Ureter (tissue), 1 donor: ENCODE measurements around the gene HBQ1. TPM values are rescaled to one million over a fixed set of nuclear protein-coding genes. Genes with fewer than 3 reads are reported as not detected.
"Not testable (repeated sequence)": the region's sequence is repeated elsewhere in the genome, so short reads cannot be mapped to it uniquely, and the experiment has no call there.

Source experiments
- DNase-seq: peaks from one replicate; pipeline ENCODE4 v3.0.0-alpha.2; 2020; ENCODE audit warnings: low spot score
- total RNA-seq: library from RNA; stranded (reverse); gene quantifications from one replicate; pipeline ENCODE4 v1.2.4, GENCODE V29; 2023
- donor health status: DM: yes; HTN: yes; CAD: no.

The HBQ1 gene
- total RNA-seq, 1 donor from 2014 or later: not detected

DNA sequence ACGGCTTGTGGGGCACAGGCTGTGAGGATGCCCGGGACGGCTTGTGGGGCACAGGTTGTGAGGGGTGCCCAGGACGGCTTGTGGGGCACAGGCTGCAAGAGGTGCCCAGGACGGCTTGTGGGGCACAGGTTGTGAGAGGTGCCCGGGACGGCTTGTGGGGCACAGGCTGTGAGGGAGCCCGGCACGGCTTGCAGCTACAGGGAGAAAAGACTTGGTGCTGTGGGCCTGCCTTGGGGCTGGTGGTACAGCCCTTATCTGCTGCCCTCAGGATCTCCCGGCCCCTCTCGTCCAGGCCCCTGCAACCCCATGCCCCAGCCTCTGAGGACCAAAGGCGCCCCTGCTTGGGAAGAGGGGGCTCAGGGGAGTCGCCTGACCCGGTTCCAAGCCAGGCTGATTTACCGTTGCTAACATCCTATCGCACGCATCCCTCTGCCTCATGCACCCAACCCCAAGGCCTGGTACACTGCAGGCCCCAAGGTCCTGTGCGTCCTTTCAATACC lies 19.5 kb upstream of the HBQ1 start:
- no peak for DNase-seq

DNA sequence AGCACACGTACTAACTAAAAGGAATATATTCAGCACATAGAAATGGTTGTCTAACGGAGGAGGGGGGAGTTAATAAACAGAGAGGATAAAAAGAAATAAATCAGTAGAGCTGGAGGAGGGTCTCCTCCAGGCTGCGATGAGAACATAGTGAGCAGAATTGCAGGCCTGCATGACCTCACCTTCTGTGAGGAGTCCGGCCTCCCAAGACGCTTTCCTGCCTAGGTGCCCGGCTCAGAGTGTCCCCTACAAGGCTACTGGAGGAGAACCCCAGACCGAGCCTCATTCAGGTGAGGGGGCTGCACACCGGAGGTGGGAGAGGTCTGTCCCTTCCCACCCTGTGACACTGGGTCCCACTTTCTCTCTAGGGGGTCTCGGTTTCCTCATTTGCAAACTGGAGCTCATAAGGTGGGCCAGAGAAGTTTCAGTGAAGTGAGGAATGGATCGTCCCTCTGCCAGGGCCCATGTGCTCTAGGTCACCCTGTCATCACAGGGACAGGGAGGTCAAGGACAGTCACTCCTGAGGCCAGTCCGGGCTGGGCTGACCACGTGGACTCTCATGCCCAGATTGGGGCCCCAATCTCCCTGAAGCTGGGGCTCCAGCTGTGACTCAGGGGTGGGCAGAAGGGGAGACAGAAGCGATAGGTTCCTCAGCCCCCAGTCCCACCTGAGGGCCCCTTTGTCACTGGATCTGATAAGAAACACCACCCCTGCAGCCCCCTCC lies 17.8 kb upstream of the HBQ1 start:
- DNase-seq: no peak

DNA sequence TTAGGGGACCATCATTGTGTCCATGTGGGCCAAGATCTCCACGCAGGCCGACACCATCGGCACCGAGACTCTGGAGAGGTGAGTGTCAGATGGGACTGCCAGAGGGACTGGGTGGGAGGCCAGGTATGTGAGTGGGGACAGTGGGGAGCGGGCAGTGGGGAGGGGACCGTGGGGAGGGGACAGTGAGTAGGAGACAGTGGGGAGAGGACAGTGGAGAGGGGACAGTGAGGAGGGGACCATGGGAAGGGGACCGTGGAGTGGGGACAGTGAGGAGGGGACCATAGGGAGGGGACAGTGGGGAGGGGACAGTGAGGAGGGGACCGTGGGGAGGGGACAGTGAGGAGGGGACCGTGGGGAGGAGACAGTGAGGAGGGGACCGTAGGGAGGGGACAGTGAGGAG lies 17.1 kb upstream of the HBQ1 start:
- DNase-seq: not testable (repeated sequence)

DNA sequence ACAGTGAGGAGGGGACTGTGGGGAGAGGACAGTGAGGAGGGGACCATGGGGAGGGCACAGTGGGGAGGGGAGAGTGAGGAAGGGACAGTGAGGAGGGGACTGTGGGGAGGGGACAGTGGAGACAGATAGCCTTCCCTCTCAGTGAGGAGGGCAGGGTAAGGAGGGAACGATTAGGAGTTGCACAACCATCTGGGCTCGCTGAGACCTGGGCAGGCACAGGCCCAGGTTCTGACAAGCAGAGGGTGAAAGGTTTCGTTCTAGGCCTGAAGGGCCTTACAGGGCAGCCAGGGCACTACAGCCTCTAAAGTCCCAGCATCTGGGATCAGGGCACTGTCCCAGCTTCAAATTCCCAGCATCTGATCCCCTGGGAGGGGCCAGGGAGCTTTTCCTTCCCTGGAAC lies 16.6 kb upstream of the HBQ1 start:
- not testable (repeated sequence) for DNase-seq

DNA sequence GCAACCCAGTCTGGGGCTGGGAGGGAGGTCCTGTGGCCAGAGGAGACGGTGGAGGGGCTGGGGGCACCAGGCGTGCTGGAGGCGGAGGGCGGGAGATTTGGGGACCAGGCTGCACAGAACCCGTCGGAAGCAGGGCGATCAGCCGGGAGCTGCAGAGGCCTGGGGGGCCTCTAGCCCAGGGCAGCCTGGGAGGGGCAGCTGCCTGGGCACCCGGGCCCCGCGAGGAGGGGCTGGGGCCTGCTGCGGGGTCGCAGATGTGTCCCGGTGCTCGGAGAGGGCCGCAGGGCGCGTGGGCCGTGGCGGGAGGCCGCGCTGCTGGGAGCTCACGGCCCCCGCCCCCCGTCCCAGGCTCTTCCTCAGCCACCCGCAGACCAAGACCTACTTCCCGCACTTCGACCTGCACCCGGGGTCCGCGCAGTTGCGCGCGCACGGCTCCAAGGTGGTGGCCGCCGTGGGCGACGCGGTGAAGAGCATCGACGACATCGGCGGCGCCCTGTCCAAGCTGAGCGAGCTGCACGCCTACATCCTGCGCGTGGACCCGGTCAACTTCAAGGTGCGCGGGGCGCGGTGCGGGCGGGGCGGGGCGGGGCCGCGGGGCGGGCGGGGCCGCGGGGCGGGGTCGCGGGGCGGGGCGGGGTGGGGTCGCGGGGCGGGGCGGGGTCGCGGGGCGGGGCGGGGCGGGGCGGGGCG lies 16.0 kb upstream of the HBQ1 start:
- DNase-seq: not testable (repeated sequence)

DNA sequence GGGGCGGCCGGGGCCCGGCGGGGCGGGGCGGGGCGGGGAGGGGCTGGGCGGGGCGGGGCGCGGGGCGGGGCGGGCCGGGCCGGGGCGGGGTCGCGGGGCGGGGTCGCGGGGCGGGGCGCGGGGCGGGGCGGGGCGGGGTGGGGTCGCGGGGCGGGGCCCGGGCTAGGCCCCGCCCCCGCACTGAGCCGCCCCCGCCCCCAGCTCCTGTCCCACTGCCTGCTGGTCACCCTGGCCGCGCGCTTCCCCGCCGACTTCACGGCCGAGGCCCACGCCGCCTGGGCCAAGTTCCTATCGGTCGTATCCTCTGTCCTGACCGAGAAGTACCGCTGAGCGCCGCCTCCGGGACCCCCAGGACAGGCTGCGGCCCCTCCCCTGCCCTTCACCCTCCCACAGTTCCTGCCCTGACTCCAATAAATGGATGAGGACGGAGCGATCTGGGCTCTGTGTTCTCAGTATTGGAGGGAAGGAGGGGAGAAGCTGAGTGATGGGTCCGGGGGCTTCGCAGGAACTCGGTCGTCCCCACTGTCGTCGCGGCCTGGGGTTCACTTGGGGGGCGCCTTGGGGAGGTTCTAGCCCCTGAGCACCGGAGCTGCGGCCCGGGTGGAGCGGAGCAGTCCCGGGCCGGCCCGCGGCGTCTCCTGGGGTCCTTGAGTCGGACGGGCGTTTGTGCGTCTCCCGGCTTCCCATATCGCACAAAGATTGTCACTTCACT lies 15.3 kb upstream of the HBQ1 start:
- no peak for DNase-seq

DNA sequence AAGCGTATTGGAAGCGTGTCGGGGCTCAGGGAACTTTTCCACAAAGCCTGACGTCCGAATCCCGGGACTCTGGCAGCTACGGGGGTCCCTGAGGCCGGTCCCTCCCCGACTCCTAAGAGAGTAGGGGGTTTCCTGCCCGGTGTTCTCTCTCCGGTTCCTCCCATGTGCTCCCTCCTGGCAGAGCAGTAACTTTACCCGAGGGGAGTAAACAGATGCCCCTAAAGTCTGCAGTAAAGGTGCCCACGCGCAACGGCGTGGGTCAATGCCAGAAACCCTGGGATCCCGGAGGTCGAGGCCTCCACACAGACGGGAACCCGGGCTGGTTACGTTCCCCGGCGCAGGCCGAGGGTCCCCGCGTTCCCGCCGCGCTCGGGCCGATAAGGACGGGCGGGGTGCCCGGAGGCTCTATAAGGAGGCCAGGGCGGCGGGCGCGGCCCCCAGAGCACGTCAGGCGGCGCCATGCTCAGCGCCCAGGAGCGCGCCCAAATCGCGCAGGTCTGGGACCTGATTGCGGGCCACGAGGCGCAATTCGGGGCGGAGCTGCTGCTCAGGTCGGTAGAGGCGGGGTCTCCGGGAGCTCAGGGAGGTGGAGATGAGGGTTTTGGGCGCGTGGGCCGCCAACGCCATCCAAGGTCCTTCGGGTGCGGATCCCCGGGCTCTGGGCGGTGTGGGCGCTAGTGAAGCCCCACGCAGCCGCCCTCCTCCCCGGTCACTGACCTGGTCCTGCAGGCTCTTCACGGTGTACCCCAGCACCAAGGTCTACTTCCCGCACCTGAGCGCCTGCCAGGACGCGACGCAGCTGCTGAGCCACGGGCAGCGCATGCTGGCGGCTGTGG lies 14.5 kb upstream of the HBQ1 start, which contains the start of gene HBM:
HBM (plus strand) TSS at position 440 of the 836 bp plus-strand sequence; CDS start at position 460, 20 bp downstream.
- DNase-seq: no peak

DNA sequence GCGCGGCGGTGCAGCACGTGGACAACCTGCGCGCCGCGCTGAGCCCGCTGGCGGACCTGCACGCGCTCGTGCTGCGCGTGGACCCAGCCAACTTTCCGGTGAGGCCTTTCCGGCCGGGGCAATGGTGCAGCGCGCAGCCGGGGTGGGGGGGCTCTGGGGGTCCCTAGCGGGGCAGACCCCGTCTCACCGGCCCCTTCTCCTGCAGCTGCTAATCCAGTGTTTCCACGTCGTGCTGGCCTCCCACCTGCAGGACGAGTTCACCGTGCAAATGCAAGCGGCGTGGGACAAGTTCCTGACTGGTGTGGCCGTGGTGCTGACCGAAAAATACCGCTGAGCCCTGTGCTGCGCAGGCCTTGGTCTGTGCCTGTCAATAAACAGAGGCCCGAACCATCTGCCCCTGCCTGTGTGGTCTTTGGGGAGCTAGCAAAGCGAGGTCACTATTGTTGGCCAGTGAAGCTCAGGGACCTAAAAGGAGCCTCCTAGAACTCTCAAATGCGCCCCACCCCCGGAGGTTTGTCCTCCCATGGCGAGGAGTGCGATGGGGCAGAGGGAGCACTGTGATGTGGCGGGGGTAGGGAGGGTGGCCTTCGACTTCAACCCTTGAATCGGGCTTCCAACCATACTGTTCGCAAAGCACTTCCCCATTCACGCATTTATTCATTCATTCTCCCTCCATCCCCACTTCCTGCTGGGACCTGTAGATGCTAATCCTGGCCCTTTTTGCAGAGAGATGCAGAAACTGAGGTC lies 13.7 kb upstream of the HBQ1 start:
- DNase-seq: no peak

DNA sequence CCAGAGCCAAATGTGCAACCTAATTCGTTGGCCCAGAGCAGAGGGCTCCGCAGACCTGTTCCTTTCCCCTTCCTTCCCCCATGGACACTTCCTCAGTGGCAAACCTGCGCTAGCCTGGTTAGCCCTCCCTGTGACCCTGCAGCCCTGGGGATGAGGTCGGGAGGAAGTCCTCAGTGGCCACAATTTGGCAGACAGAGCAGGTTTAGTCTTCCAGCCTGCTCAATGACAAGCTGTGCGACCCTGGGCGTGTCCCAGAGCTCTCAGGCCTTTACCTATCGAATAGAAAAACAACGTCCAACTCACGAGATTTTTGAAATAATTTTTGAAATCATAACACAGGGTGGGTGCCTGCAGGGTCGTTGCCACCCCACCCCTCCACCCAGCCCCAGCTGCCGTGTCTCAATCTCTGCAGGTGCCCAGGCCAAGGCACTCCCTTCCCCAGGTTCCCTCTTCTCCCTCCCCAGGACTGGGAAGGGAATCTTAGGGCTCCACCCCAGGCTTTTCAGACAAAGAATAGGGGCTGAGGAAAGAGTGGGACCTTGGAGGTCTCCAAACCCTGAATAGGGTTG lies 13.1 kb upstream of the HBQ1 start:
- no peak for DNase-seq

DNA sequence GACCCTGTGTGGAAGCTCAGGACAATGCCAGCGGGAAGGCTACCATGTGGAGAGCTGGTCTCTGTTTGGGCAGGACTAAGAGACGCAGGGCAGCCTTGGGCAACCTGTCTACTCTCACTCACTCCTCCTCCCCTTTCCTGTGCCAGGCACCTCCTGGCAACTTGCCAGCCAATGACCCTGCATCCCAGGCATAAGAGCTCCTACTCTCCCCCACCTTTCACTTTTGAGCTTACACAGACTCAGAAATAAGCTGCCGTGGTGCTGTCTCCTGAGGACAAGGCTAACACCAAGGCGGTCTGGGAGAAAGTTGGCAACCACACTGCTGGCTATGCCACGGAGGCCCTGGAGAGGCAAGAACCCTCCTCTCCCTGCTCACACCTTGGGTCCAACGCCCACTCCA lies 11.8 kb upstream of the HBQ1 start:
- no peak for DNase-seq

DNA sequence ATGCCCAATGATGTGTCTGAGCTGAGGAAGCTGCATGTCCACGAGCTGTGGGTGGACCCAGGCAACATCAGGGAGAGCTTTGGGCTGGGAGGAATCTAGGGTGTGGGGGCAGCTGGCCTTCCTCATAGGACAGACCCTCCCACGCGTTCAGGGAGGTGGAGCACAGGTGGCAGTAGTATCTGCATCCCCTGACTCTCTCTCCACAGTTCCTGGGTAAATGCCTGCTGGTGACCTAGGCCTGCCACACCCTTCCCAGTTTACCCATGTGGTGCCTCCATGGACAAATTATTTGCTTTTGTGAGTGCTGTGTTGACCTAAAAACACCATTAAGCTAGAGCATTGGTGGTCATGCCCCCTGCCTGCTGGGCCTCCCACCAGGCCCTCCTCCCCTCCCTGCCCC lies 11.2 kb upstream of the HBQ1 start:
- DNase-seq: no peak

DNA sequence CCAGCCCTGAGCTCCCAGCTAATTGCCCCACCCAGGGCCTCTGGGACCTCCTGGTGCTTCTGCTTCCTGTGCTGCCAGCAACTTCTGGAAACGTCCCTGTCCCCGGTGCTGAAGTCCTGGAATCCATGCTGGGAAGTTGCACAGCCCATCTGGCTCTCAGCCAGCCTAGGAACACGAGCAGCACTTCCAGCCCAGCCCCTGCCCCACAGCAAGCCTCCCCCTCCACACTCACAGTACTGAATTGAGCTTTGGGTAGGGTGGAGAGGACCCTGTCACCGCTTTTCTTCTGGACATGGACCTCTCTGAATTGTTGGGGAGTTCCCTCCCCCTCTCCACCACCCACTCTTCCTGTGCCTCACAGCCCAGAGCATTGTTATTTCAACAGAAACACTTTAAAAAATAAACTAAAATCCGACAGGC lies 10.2 kb upstream of the HBQ1 start:
- DNase-seq: not testable (repeated sequence)

DNA sequence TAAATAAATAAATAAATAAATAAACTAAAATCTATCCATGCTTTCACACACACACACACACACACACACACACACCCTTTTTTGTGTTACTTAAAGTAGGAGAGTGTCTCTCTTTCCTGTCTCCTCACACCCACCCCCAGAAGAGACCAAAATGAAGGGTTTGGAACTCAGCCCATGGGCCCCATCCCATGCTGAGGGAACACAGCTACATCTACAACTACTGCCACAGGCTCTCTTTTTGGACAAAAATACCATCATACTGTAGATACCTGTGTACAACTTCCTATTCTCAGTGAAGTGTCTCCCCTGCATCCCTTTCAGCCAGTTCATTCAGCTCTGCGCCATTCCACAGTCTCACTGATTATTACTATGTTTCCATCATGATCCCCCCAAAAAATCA lies 9.5 kb upstream of the HBQ1 start:
- no peak for DNase-seq

DNA sequence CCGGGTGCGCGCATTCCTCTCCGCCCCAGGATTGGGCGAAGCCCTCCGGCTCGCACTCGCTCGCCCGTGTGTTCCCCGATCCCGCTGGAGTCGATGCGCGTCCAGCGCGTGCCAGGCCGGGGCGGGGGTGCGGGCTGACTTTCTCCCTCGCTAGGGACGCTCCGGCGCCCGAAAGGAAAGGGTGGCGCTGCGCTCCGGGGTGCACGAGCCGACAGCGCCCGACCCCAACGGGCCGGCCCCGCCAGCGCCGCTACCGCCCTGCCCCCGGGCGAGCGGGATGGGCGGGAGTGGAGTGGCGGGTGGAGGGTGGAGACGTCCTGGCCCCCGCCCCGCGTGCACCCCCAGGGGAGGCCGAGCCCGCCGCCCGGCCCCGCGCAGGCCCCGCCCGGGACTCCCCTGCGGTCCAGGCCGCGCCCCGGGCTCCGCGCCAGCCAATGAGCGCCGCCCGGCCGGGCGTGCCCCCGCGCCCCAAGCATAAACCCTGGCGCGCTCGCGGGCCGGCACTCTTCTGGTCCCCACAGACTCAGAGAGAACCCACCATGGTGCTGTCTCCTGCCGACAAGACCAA lies 7.8 kb upstream of the HBQ1 start, which contains the start of gene HBA2:
HBA2 (plus strand) TSS at position 503 of the 568 bp plus-strand sequence; CDS start at position 540, 37 bp downstream.
- DNase-seq: not testable (repeated sequence)

DNA sequence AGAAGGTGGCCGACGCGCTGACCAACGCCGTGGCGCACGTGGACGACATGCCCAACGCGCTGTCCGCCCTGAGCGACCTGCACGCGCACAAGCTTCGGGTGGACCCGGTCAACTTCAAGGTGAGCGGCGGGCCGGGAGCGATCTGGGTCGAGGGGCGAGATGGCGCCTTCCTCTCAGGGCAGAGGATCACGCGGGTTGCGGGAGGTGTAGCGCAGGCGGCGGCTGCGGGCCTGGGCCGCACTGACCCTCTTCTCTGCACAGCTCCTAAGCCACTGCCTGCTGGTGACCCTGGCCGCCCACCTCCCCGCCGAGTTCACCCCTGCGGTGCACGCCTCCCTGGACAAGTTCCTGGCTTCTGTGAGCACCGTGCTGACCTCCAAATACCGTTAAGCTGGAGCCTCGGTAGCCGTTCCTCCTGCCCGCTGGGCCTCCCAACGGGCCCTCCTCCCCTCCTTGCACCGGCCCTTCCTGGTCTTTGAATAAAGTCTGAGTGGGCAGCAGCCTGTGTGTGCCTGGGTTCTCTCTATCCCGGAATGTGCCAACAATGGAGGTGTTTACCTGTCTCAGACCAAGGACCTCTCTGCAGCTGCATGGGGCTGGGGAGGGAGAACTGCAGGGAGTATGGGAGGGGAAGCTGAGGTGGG lies 6.9 kb upstream of the HBQ1 start:
- DNase-seq: not testable (repeated sequence)

DNA sequence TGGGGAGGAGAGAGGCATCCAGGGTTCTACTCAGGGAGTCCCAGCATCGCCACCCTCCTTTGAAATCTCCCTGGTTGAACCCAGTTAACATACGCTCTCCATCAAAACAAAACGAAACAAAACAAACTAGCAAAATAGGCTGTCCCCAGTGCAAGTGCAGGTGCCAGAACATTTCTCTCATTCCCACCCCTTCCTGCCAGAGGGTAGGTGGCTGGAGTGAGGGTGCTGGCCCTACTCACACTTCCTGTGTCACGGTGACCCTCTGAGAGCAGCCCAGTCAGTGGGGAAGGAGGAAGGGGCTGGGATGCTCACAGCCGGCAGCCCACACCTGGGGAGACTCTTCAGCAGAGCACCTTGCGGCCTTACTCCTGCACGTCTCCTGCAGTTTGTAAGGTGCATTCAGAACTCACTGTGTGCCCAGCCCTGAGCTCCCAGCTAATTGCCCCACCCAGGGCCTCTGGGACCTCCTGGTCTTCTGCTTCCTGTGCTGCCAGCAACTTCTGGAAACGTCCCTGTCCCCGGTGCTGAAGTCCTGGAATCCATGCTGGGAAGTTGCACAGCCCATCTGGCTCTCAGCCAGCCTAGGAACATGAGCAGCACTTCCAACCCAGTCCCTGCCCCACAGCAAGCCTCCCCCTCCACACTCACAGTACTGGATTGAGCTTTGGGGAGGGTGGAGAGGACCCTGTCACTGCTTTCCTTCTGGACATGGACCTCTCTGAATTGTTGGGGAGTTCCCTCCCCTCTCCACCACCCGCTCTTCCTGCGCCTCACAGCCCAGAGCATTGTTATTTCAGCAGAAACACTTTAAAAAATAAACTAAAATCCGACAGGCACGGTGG lies 6.1 kb upstream of the HBQ1 start:
- DNase-seq: not testable (repeated sequence)

DNA sequence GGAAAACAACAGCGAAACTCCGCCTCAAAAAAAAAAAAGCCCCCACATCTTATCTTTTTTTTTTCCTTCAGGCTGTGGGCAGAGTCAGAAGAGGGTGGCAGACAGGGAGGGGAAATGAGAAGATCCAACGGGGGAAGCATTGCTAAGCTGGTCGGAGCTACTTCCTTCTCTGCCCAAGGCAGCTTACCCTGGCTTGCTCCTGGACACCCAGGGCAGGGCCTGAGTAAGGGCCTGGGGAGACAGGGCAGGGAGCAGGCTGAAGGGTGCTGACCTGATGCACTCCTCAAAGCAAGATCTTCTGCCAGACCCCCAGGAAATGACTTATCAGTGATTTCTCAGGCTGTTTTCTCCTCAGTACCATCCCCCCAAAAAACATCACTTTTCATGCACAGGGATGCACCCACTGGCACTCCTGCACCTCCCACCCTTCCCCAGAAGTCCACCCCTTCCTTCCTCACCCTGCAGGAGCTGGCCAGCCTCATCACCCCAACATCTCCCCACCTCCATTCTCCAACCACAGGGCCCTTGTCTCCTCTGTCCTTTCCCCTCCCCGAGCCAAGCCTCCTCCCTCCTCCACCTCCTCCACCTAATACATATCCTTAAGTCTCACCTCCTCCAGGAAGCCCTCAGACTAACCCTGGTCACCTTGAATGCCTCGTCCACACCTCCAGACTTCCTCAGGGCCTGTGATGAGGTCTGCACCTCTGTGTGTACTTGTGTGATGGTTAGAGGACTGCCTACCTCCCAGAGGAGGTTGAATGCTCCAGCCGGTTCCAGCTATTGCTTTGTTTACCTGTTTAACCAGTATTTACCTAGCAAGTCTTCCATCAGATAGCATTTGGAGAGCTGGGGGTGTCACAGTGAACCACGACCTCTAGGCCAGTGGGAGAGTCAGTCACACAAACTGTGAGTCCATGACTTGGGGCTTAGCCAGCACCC lies 5.0 kb upstream of the HBQ1 start:
- DNase-seq: no peak
